ENCODE results near the gene PIP4P1. TPM values are rescaled to one million over a fixed set of nuclear protein-coding genes. Genes with fewer than 3 reads are reported as not detected.

Gene PIP4P1
- total RNA-seq, 1 experiment from 2014 or later, result 24.6 TPM

DNA sequence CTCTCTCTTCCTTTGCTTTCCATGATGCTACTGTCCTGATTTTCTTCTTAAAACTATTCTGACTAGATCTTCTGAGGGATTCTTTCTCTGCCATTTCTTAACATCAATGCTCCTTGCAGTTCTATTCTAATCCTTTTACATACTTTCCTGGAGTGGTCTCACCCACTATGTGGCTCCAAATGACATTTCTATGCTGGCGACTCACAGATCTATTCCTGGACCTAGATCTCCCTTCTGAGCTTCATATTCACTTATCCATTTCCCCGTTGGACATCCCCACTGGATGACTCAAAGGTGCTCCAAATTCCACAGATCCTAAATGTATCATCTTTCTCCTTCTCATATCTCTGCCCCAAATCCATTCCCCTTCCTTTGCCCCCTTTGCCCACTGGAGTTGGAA lies 52.0 kb downstream of the PIP4P1 start:
- peak; percentile 55 for DNase-seq (ENCODE audit: low read depth)

Other genes with a start within 250 kb of the PIP4P1 start
- not detected in 2 replicates for gene OR11H6, start 237.7 kb downstream of the PIP4P1 start, total RNA-seq (2014; rRNA removed)
- not detected in 2 replicates for gene OR11H7, start 232.5 kb downstream of the PIP4P1 start, total RNA-seq (2014; rRNA removed)
- not detected in 2 replicates for gene OR11H4, start 222.1 kb downstream of the PIP4P1 start, total RNA-seq (2014; rRNA removed)
- 10.3 and 16.8 TPM in 2 replicates for gene TTC5, start 155.5 kb downstream of the PIP4P1 start, total RNA-seq (2014; rRNA removed)
- 39.3 and 39.5 TPM in 2 replicates for gene CCNB1IP1, start 128.2 kb downstream of the PIP4P1 start, total RNA-seq (2014; rRNA removed)
- gene PARP2, start 117.8 kb downstream of the PIP4P1 start, total RNA-seq (2014; rRNA removed), result 25.5 and 28.0 TPM in 2 replicates
- gene TEP1, start 47.9 kb downstream of the PIP4P1 start, total RNA-seq (2014; rRNA removed), result 16.6 and 17.2 TPM in 2 replicates
- gene KLHL33, start 25.3 kb downstream of the PIP4P1 start, total RNA-seq (2014; rRNA removed), result not detected in 2 replicates
- gene OSGEP, start 6.6 kb downstream of the PIP4P1 start, total RNA-seq (2014; rRNA removed), result 52.8 and 61.1 TPM in 2 replicates
- gene APEX1, start 6.2 kb downstream of the PIP4P1 start, total RNA-seq (2014; rRNA removed), result 152 and 213 TPM in 2 replicates
- 54.0 and 54.8 TPM in 2 replicates for gene PNP, start 8.0 kb upstream of the PIP4P1 start, total RNA-seq (2014; rRNA removed)
- not detected in 2 replicates for gene RNASE10, start 44.1 kb upstream of the PIP4P1 start, total RNA-seq (2014; rRNA removed)
- not detected in 2 replicates for gene RNASE9, start 99.6 kb upstream of the PIP4P1 start, total RNA-seq (2014; rRNA removed)
- not detected in 2 replicates for gene RNASE11, start 126.6 kb upstream of the PIP4P1 start, total RNA-seq (2014; rRNA removed)
- not detected in 2 replicates for gene RNASE12, start 129.9 kb upstream of the PIP4P1 start, total RNA-seq (2014; rRNA removed)
- gene OR6S1, start 180.3 kb upstream of the PIP4P1 start, total RNA-seq (2014; rRNA removed), result not detected in 2 replicates
- 5.4 and 10.5 TPM in 2 replicates for gene RNASE4, start 223.1 kb upstream of the PIP4P1 start, total RNA-seq (2014; rRNA removed)
- 4.2 and 4.4 TPM in 2 replicates for gene ANG, start 227.3 kb upstream of the PIP4P1 start, total RNA-seq (2014; rRNA removed)